HG02852 (cell line): ENCODE measurements around the gene ABAT.
"Not testable (repeated sequence)": the region's sequence is repeated elsewhere in the genome, so short reads cannot be mapped to it uniquely, and the experiment has no call there.

Experiments
- ATAC-seq: cut with Tn5 transposase; IDR thresholded peaks from one replicate; pipeline ENCODE4 v1.9.1; 2021; ENCODE audit warnings: mild to moderate bottlenecking, moderate library complexity; ENCODE audit not compliant: unreplicated experiment

Gene ABAT

GRCh38 chr16:8774208-8774607, 99.8 kb downstream of the ABAT start:
- no peak for ATAC-seq

- no peak for ATAC-seq
Observed at GRCh38 chr16:8775359-8775758, 100.9 kb downstream of the ABAT start.

- no peak for ATAC-seq
Observed at GRCh38 chr16:8776129-8776584, 101.7 kb downstream of the ABAT start.

- no peak for ATAC-seq
Observed at GRCh38 chr16:8777217-8777616, 102.8 kb downstream of the ABAT start.

- no peak for ATAC-seq
Observed at GRCh38 chr16:8781797-8782196, 107.4 kb downstream of the ABAT start.

GRCh38 chr16:8782673-8783072, 108.3 kb downstream of the ABAT start:
- no peak for ATAC-seq

GRCh38 chr16:8785408-8785807, 111.0 kb downstream of the ABAT start:
- ATAC-seq, result no peak

GRCh38 chr16:8786316-8786715, 111.9 kb downstream of the ABAT start:
- not testable (repeated sequence) for ATAC-seq

GRCh38 chr16:8788578-8789172, 114.3 kb downstream of the ABAT start:
- ATAC-seq, result no peak

GRCh38 chr16:8795091-8795490, 120.7 kb downstream of the ABAT start:
- ATAC-seq, result no peak

- no peak for ATAC-seq
Observed at GRCh38 chr16:8795818-8796217, 121.4 kb downstream of the ABAT start.

- no peak for ATAC-seq
Observed at GRCh38 chr16:8796469-8797363, 122.3 kb downstream of the ABAT start.

GRCh38 chr16:8797364-8798173, 123.2 kb downstream of the ABAT start, which contains the start of the genes PMM2 and TMEM186:
TSS of gene PMM2 (plus strand) at chr16:8797839. CDS start at chr16:8797883, 44 bp downstream.
TSS of gene TMEM186 (minus strand) at chr16:8797639. CDS start at chr16:8797614, 25 bp downstream.
- ATAC-seq, result peak; percentile 95

GRCh38 chr16:8798174-8798527, 123.7 kb downstream of the ABAT start:
- ATAC-seq, result peak; percentile 4

- no peak for ATAC-seq
Observed at GRCh38 chr16:8798535-8799157, 124.2 kb downstream of the ABAT start.

- ATAC-seq, result no peak
Observed at GRCh38 chr16:8801701-8802100, 127.3 kb downstream of the ABAT start.

- not testable (repeated sequence) for ATAC-seq
Observed at GRCh38 chr16:8803733-8804132, 129.3 kb downstream of the ABAT start.

GRCh38 chr16:8804313-8804712, 129.9 kb downstream of the ABAT start:
- ATAC-seq, result no peak

GRCh38 chr16:8806272-8806983, 132.0 kb downstream of the ABAT start:
- no peak for ATAC-seq

GRCh38 chr16:8807189-8807588, 132.8 kb downstream of the ABAT start:
- ATAC-seq, result no peak
